ENCODE results near the gene TOX2.

TOX2 gene

DNA sequence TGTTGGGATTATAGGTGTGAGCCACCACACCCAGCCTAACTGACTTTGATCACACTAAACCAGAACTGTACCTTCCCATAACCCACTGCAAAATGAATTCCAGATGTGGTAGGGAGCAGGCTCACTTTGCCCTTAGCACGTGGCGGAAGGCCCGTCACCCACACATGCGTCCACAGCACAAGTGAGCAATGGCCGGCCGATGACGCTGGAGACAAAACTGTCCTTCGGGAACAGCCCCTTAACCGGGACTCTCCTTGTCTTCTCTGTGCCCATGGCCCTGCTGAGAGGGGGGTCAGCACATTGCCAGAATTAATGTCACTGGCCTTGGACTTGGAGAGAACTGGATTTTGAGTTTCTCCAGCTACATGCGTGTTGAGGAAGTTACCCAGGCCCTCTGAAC, 107.2 kb downstream of the TOX2 start:
- H2BK120ac ChIP-seq (ENCODE audit: low read depth, low read length), result no peak overlapping the region
- H4K5ac ChIP-seq (ENCODE audit: low read length), result no peak overlapping the region
- H3K23ac ChIP-seq (ENCODE audit: low read length), result no peak overlapping the region
- H3K79me1 ChIP-seq (ENCODE audit: low read length), result no peaks in the 10 kb centered on the region
- no peaks in the 10 kb centered on the region for H3K27me3 ChIP-seq (ENCODE audit: insufficient read depth, low read length, poor library complexity)
- no peak overlapping the region for H3K9ac ChIP-seq (ENCODE audit: low read length)
- no peaks in the 10 kb centered on the region for H3K79me2 ChIP-seq (ENCODE audit: control insufficient read depth, insufficient read depth, low read length)
- H3K36me3 ChIP-seq (ENCODE audit: control insufficient read depth, insufficient read depth, low read length), result no peaks in the 10 kb centered on the region
- H4K8ac ChIP-seq (ENCODE audit: low read depth, low read length), result no peak overlapping the region
- peaks cover 2% of the 10 kb centered on the region for H3K4me1 ChIP-seq (ENCODE audit: control insufficient read depth, low read depth, low read length)
- H2BK5ac ChIP-seq (ENCODE audit: low read length), result no peak overlapping the region
- DNase-seq, result no peak
- H3K56ac ChIP-seq (ENCODE audit: low read length), result no peak overlapping the region
- H3K27ac ChIP-seq (ENCODE audit: low read depth, low read length), result no peak overlapping the region
- no CpG with 5 or more reads among the region's 10 CpGs for WGBS (ENCODE audit: extremely low coverage, insufficient coverage, low lambda C conversion rate)
- no peak overlapping the region for H2AK5ac ChIP-seq (ENCODE audit: low read length)
- H2BK15ac ChIP-seq (replicated peaks; ENCODE audit: low read depth), result no peak overlapping the region
- no peak overlapping the region for H3K4me3 ChIP-seq (ENCODE audit: low read length)
- no peak overlapping the region for H3K4me2 ChIP-seq (ENCODE audit: low read length)
- H3K4ac ChIP-seq (ENCODE audit: low read depth, low read length), result no peak overlapping the region
- no peak overlapping the region for H3K18ac ChIP-seq (ENCODE audit: low read length)

DNA sequence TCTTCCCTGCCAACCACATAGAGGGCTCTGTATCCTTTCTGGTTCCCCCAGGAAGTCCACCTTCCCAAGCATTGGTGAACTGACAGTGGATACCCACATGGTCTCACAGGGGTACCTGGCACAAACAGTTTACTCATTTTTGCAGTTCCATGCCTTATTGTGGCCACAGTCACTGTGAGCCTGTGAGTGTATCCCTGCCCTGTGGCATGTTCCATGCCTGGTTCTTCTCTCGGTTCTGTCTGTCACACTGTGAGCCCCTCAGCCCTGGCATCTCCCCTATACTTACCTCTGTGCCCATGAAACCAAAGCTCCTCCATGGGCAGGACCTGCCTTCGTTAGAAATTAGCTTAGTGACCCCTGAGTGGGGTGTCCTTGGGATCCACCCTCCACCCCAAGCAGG, 107.8 kb downstream of the TOX2 start:
- Histone ChIP-seq H3K4me2 (ENCODE audit: low read length) (no peak overlapping the region), H2BK15ac (replicated peaks; ENCODE audit: low read depth) (no peak overlapping the region), H3K79me2 (ENCODE audit: control insufficient read depth, insufficient read depth, low read length) (no peaks in the 10 kb centered on the region), H3K18ac (ENCODE audit: low read length) (no peak overlapping the region), H4K8ac (ENCODE audit: low read depth, low read length) (no peak overlapping the region), H3K56ac (ENCODE audit: low read length) (no peak overlapping the region), H2BK5ac (ENCODE audit: low read length) (no peak overlapping the region), H3K27ac (ENCODE audit: low read depth, low read length) (no peak overlapping the region), H2AK5ac (ENCODE audit: low read length) (no peak overlapping the region), H3K36me3 (ENCODE audit: control insufficient read depth, insufficient read depth, low read length) (no peaks in the 10 kb centered on the region), H3K4me3 (ENCODE audit: low read length) (no peak overlapping the region), H3K27me3 (ENCODE audit: insufficient read depth, low read length, poor library complexity) (no peaks in the 10 kb centered on the region), H3K4me1 (ENCODE audit: control insufficient read depth, low read depth, low read length) (peaks cover 2% of the 10 kb centered on the region), H3K9ac (ENCODE audit: low read length) (no peak overlapping the region), H3K79me1 (ENCODE audit: low read length) (no peaks in the 10 kb centered on the region), H4K5ac (ENCODE audit: low read length) (no peak overlapping the region), H3K23ac (ENCODE audit: low read length) (no peak overlapping the region), H2BK120ac (ENCODE audit: low read depth, low read length) (no peak overlapping the region), H3K4ac (ENCODE audit: low read depth, low read length) (no peak overlapping the region)
- no CpG with 5 or more reads among the region's 2 CpGs for WGBS (ENCODE audit: extremely low coverage, insufficient coverage, low lambda C conversion rate)
- no peak for DNase-seq

DNA sequence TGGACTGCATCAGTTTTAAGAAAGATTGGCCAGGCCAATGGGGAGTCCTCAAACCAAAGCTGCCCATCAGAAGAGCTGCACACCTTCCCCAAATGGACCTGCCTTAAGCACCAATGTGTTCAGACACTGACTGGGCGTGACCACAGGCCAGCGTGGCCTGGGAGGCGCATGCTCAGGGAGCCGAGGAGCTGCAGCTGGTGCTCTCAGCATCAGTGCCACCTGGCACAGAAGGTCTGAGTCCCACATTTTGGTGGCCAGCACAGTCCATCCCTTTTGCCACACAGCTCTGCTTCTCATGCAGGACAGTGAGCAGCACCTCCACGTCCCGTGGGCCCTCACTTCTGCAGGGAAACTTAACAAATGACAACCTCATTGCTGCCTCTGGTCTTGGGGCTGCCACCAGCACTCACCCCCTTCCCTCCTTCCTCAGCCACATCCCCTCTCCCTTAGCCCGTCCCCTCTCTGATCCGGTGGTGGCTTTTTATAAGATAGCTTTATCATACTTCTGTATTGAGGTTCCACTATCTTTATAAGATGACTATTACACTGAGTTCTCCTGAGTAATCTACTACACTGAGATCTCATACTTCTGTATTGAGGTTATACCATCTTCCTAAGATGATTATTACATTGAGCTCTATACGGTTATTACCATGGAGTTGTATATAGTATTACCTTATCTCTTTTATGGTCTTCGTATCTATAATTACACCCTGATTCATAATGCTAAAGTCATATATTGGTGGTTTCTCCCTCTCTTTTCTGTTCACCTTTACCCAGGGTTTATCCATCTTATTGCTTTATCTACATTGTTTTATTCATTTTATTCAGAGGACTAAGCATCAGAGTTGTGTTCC, 109.1 kb downstream of the TOX2 start:
- no peak for DNase-seq
- Histone ChIP-seq H4K8ac (ENCODE audit: low read depth, low read length) (no peak overlapping the region), H2BK120ac (ENCODE audit: low read depth, low read length) (no peak overlapping the region), H3K36me3 (ENCODE audit: control insufficient read depth, insufficient read depth, low read length) (no peaks in the 10 kb centered on the region), H2BK15ac (replicated peaks; ENCODE audit: low read depth) (no peak overlapping the region), H3K4me1 (ENCODE audit: control insufficient read depth, low read depth, low read length) (peaks cover 2% of the 10 kb centered on the region), H3K27ac (ENCODE audit: low read depth, low read length) (no peak overlapping the region), H2BK5ac (ENCODE audit: low read length) (no peak overlapping the region), H3K56ac (ENCODE audit: low read length) (no peak overlapping the region), H4K5ac (ENCODE audit: low read length) (no peak overlapping the region), H3K4ac (ENCODE audit: low read depth, low read length) (no peak overlapping the region), H3K79me2 (ENCODE audit: control insufficient read depth, insufficient read depth, low read length) (no peaks in the 10 kb centered on the region), H3K23ac (ENCODE audit: low read length) (no peak overlapping the region), H2AK5ac (ENCODE audit: low read length) (no peak overlapping the region), H3K79me1 (ENCODE audit: low read length) (no peaks in the 10 kb centered on the region), H3K9ac (ENCODE audit: low read length) (no peak overlapping the region), H3K18ac (ENCODE audit: low read length) (no peak overlapping the region), H3K27me3 (ENCODE audit: insufficient read depth, low read length, poor library complexity) (no peaks in the 10 kb centered on the region), H3K4me3 (ENCODE audit: low read length) (no peak overlapping the region), H3K4me2 (ENCODE audit: low read length) (no peak overlapping the region)
- no CpG with 5 or more reads among the region's 10 CpGs for WGBS (ENCODE audit: extremely low coverage, insufficient coverage, low lambda C conversion rate)

DNA sequence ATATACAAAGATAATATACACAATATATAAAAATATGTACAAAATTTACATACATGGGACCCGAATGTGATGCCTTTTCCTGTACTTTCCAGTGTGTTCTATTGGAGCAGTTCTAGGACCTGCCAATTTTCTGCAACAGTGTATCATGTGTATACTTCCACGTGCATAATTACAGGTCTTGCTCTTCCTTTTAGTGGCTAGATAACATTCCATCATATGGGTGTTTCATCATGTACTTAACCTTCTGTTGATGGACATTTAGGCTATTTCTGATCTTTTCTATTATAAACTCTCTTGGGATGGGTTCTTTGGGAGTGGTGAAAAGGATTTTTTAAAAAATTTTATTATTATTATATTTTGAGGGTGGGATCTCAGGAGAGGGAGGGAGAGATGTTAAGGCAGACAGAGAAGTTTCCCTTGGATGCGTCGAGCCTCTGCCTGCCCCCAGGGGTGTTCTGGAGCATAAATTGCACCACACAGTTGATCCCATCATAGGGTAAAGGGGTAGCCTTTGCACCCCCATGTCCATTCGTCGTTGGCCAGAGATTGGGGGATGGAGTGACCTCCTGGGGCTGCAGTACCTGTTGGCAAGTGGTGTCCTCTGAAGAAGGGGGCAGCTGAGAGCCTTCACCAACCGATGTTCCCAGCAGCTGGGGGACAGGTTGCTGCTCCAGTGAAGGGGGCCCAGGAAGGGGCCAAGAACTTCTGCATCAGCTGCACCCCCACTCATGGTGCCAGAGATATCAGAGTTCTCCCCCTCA, 110.3 kb downstream of the TOX2 start:
- H3K18ac ChIP-seq (ENCODE audit: low read length), result no peak overlapping the region
- no peak overlapping the region for H3K27ac ChIP-seq (ENCODE audit: low read depth, low read length)
- no peak for DNase-seq
- no peak overlapping the region for H2AK5ac ChIP-seq (ENCODE audit: low read length)
- H3K79me1 ChIP-seq (ENCODE audit: low read length), result no peaks in the 10 kb centered on the region
- no peak overlapping the region for H3K4me3 ChIP-seq (ENCODE audit: low read length)
- H4K8ac ChIP-seq (ENCODE audit: low read depth, low read length), result no peak overlapping the region
- H4K5ac ChIP-seq (ENCODE audit: low read length), result no peak overlapping the region
- H3K4me1 ChIP-seq (ENCODE audit: control insufficient read depth, low read depth, low read length), result peaks cover 2% of the 10 kb centered on the region
- no CpG with 5 or more reads among the region's 7 CpGs for WGBS (ENCODE audit: extremely low coverage, insufficient coverage, low lambda C conversion rate)
- no peaks in the 10 kb centered on the region for H3K27me3 ChIP-seq (ENCODE audit: insufficient read depth, low read length, poor library complexity)
- H2BK120ac ChIP-seq (ENCODE audit: low read depth, low read length), result no peak overlapping the region
- no peak overlapping the region for H2BK15ac ChIP-seq (replicated peaks; ENCODE audit: low read depth)
- no peak overlapping the region for H3K23ac ChIP-seq (ENCODE audit: low read length)
- H3K9ac ChIP-seq (ENCODE audit: low read length), result no peak overlapping the region
- no peak overlapping the region for H3K4ac ChIP-seq (ENCODE audit: low read depth, low read length)
- no peak overlapping the region for H2BK5ac ChIP-seq (ENCODE audit: low read length)
- no peaks in the 10 kb centered on the region for H3K36me3 ChIP-seq (ENCODE audit: control insufficient read depth, insufficient read depth, low read length)
- H3K4me2 ChIP-seq (ENCODE audit: low read length), result no peak overlapping the region
- H3K56ac ChIP-seq (ENCODE audit: low read length), result no peak overlapping the region
- H3K79me2 ChIP-seq (ENCODE audit: control insufficient read depth, insufficient read depth, low read length), result no peaks in the 10 kb centered on the region

DNA sequence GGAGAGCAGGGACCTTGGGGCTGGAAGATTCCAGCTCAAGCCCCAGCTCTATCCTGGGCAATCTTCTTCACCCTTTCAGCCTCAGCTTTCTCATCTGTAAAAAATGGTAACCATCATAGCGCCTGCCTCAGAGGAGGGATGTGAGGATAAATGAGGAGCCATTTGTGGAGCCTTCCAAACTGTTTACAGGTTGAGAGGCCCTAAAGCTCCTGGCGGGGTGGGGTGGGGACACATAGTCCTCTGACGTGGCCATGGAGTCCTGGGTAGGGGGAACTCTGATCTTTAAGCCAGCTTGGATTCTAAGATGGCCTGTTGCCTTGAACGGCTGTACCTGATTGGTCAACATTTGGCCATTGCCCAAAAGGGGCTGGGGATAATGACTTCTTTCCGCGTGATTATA, 111.1 kb downstream of the TOX2 start:
- no CpG with 5 or more reads among the region's 6 CpGs for WGBS (ENCODE audit: extremely low coverage, insufficient coverage, low lambda C conversion rate)
- Histone ChIP-seq H3K79me1 (ENCODE audit: low read length) (no peaks in the 10 kb centered on the region), H3K4ac (ENCODE audit: low read depth, low read length) (no peak overlapping the region), H2BK5ac (ENCODE audit: low read length) (no peak overlapping the region), H3K18ac (ENCODE audit: low read length) (no peak overlapping the region), H3K36me3 (ENCODE audit: control insufficient read depth, insufficient read depth, low read length) (no peaks in the 10 kb centered on the region), H2AK5ac (ENCODE audit: low read length) (no peak overlapping the region), H2BK120ac (ENCODE audit: low read depth, low read length) (no peak overlapping the region), H3K27ac (ENCODE audit: low read depth, low read length) (no peak overlapping the region), H3K56ac (ENCODE audit: low read length) (no peak overlapping the region), H2BK15ac (replicated peaks; ENCODE audit: low read depth) (no peak overlapping the region), H3K4me1 (ENCODE audit: control insufficient read depth, low read depth, low read length) (peaks cover 2% of the 10 kb centered on the region), H4K5ac (ENCODE audit: low read length) (no peak overlapping the region), H3K79me2 (ENCODE audit: control insufficient read depth, insufficient read depth, low read length) (no peaks in the 10 kb centered on the region), H3K4me2 (ENCODE audit: low read length) (no peak overlapping the region), H4K8ac (ENCODE audit: low read depth, low read length) (no peak overlapping the region), H3K23ac (ENCODE audit: low read length) (no peak overlapping the region), H3K4me3 (ENCODE audit: low read length) (no peak overlapping the region), H3K27me3 (ENCODE audit: insufficient read depth, low read length, poor library complexity) (no peaks in the 10 kb centered on the region), H3K9ac (ENCODE audit: low read length) (no peak overlapping the region)
- DNase-seq, result no peak
